Nephron progenitor cell (in vitro differentiated cells): ENCODE measurements around the gene SDK1.
"Not testable (repeated sequence)": the region's sequence is repeated elsewhere in the genome, so short reads cannot be mapped to it uniquely, and the experiment has no call there.

Experiments
- DNase-seq: peaks from one replicate; pipeline ENCODE4 v3.0.0; 2021
- H3K27ac Mint-ChIP-seq: 2 replicates; pipeline ENCODE4 v1.8.0; 2021; ENCODE audit warnings: mild to moderate bottlenecking, moderate library complexity, mixed read lengths
- H3K27me3 Mint-ChIP-seq: 2 replicates; pipeline ENCODE4 v1.8.0; 2021; ENCODE audit warnings: mild to moderate bottlenecking, low read depth, mixed read lengths; ENCODE audit not compliant: poor library complexity
- H3K36me3 Mint-ChIP-seq: 2 replicates; pipeline ENCODE4 v1.8.0; 2021; ENCODE audit warnings: low read depth, mixed read lengths
- H3K4me1 Mint-ChIP-seq: 2 replicates; pipeline ENCODE4 v1.8.0; 2021; ENCODE audit warnings: mixed read lengths
- H3K4me3 Mint-ChIP-seq: 2 replicates; pipeline ENCODE4 v1.8.0; 2021; ENCODE audit warnings: mild to moderate bottlenecking, moderate library complexity, mixed read lengths
- H3K9me3 Mint-ChIP-seq: 2 replicates; pipeline ENCODE4 v1.8.0; 2021; ENCODE audit warnings: mild to moderate bottlenecking, moderate library complexity, mixed read lengths
- TF ChIP-seq, protein P1 (sequence below): fragments of 200-600 bp; sonication (generic); IDR thresholded peaks from 2 replicates; pipeline ENCODE4 v1.5.0; 2021; ENCODE audit warnings: antibody characterized with exemption

SDK1 gene

DNA sequence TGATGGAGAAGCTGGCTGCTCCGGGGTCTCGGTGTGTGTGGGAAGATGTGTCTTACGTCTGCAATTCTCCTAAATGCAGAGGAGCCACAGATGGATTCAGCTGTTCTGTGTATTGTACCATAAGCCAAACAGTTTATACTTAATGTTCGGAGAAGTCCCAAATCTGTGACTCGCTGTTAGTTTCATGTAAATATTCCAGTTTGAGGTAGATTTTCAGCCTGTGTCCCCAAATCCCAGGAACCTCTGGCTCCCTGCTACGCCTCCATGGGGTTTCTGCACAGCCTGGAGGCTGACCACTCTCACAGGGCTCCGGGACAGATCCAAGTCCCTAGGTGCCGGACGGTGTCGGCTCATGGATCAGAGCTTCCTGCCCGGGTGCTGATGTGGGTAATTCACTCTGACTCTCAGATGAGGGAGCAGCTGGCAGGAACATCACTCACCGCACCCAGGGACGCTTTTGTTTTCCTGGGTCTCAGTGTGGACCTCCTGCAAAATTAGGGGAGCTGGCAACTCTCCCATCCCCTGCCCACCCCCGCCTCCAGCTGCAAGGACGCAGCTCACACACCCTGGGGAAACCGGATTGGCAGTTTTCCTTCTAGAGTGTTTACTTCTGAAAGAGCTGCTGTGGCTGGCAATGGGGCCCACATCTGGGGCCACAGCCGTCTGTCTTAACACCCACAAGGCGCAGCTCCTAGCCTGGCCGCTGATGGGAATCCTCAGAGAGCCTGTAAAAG is 960.0 kb downstream of the SDK1 start:
- DNase-seq: no peak
- TF ChIP-seq, protein P1, sequence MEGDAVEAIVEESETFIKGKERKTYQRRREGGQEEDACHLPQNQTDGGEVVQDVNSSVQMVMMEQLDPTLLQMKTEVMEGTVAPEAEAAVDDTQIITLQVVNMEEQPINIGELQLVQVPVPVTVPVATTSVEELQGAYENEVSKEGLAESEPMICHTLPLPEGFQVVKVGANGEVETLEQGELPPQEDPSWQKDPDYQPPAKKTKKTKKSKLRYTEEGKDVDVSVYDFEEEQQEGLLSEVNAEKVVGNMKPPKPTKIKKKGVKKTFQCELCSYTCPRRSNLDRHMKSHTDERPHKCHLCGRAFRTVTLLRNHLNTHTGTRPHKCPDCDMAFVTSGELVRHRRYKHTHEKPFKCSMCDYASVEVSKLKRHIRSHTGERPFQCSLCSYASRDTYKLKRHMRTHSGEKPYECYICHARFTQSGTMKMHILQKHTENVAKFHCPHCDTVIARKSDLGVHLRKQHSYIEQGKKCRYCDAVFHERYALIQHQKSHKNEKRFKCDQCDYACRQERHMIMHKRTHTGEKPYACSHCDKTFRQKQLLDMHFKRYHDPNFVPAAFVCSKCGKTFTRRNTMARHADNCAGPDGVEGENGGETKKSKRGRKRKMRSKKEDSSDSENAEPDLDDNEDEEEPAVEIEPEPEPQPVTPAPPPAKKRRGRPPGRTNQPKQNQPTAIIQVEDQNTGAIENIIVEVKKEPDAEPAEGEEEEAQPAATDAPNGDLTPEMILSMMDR: no peak
- peaks cover 5% of the 10 kb centered on the region for H3K9me3 Mint-ChIP-seq
- H3K4me1 Mint-ChIP-seq: peaks cover 17% of the 10 kb centered on the region
- no peak overlapping the region for H3K27ac Mint-ChIP-seq
- H3K36me3 Mint-ChIP-seq: no peaks in the 10 kb centered on the region
- no peak overlapping the region for H3K4me3 Mint-ChIP-seq
- H3K27me3 Mint-ChIP-seq: peaks cover 18% of the 10 kb centered on the region

DNA sequence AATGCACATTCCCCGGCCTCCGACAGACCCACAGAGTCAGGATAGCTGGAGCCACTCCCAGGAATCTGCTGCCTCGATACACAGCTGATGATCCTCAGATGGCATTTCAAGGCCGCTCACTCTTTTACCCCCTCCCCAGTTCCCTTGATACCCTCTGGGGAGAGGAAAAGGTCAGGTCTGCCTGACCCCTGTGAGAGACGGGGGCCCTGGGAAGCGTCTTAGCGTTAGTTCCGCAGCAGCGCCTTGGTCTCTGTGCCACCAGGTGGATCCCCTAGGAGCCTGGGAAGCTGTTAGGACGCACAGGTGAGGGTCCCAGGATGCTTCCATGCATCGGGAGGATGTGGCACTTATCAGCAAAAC is 960.5 kb downstream of the SDK1 start:
- Mint-ChIP-seq H3K27me3 (peaks cover 20% of the 10 kb centered on the region), H3K27ac (no peak overlapping the region), H3K4me3 (no peak overlapping the region), H3K4me1 (peaks cover 20% of the 10 kb centered on the region), H3K36me3 (no peaks in the 10 kb centered on the region), H3K9me3 (peaks cover 5% of the 10 kb centered on the region)
- TF ChIP-seq, protein P1: no peak
- no peak for DNase-seq

DNA sequence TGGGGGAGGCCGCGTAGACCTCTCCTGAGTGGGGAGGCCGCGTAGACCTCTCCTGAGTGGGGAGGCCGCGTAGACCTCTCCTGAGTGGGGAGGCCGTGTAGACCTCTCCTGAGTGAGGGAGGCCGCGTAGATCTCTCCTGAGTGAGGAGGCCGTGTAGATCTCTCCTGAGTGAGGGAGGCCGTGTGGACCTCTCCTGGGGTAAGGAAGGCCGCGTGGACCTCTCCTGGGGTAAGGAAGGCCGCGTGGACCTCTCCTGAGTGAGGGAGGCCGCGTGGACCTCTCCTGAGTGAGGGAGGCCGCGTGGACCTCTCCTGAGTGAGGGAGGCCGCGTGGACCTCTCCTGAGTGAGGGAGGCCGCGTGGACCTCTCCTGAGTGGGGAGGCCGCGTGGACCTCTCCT is 963.2 kb downstream of the SDK1 start:
- H3K27me3 Mint-ChIP-seq: peaks cover 26% of the 10 kb centered on the region
- H3K36me3 Mint-ChIP-seq, H3K27ac Mint-ChIP-seq, H3K9me3 Mint-ChIP-seq, H3K4me3 Mint-ChIP-seq, DNase-seq: not testable (repeated sequence)
- H3K4me1 Mint-ChIP-seq: peaks cover 20% of the 10 kb centered on the region

DNA sequence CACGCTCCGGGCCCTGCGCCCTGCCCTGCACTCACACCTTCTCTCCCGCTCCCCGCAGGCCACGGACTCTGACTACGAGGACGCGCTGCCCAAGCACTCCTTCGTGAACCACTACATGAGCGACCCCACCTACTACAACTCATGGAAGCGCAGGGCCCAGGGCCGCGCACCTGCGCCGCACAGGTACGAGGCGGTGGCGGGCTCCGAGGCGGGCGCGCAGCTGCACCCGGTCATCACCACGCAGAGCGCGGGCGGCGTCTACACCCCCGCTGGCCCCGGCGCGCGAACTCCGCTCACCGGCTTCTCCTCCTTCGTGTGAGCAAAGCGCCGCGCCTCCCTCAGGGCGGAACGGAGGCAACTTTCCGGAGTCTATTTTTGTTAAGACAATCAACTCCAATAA is 964.0 kb downstream of the SDK1 start:
- no peaks in the 10 kb centered on the region for H3K9me3 Mint-ChIP-seq
- no peaks in the 10 kb centered on the region for H3K36me3 Mint-ChIP-seq
- DNase-seq: no peak
- TF ChIP-seq, protein P1: no peak
- H3K4me1 Mint-ChIP-seq: peaks cover 16% of the 10 kb centered on the region
- no peak overlapping the region for H3K27ac Mint-ChIP-seq
- no peak overlapping the region for H3K4me3 Mint-ChIP-seq
- H3K27me3 Mint-ChIP-seq: peaks cover 26% of the 10 kb centered on the region

GRCh38 chr7:4265676-4266075 is 964.6 kb downstream of the SDK1 start:
- Mint-ChIP-seq H3K4me1 (peaks cover 13% of the 10 kb centered on the region), H3K9me3 (no peaks in the 10 kb centered on the region), H3K4me3 (no peak overlapping the region), H3K36me3 (no peaks in the 10 kb centered on the region), H3K27me3 (peaks cover 26% of the 10 kb centered on the region), H3K27ac (no peak overlapping the region)
- DNase-seq: no peak
- TF ChIP-seq, protein P1: no peak

DNA sequence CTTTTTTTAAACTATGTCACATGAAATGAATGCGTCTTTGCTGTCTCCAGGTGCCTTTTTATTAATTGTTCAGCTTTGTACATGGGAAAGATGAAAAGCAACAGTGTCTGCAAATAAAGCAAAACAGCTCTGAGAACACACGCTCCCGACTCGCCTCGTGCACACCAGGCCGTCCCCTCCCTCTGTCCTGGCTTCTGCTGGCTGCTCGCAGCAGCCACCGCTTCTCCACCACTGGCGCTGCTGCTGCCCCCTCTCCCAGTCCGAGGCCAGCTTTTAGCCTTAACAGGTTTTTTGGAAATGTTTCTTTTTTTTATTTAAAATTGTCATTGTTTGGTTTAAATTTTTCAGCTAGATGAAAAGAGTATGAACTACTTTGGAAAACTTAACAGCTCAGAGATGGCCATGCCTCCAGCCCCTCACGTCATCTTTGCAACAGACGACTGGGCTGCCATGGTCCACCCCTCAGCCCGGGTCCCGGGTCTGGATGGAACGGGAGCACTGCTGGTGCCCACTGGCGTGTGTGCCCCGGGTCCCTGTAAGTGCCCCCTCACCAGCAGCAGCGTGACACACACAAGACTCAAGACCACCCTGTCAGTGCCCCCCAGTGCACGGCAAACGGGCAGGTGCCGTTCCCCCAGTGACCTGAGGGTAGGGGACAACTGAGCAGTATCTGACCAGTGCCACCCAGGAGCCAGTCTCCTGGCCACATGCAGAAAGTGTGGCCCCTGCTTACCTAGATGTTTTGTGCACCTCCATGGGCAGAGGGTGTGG is 965.4 kb downstream of the SDK1 start:
- H3K27me3 Mint-ChIP-seq: peaks cover 26% of the 10 kb centered on the region

More for the DNA sequence above, 965.4 kb downstream of the SDK1 start:
- DNase-seq: no peak
- Mint-ChIP-seq H3K4me1 (peaks cover 10% of the 10 kb centered on the region), H3K4me3 (no peak overlapping the region), H3K27ac (no peak overlapping the region), H3K9me3 (no peaks in the 10 kb centered on the region), H3K36me3 (no peaks in the 10 kb centered on the region)
- TF ChIP-seq, protein P1: no peak
